SK-N-MC (cell line): ENCODE data around the gene LENG9.

Experiments used
- EZH2 ChIP-seq: fragments of 200-600 bp; sonication (generic); IDR thresholded peaks from one replicate; pipeline ENCODE4 v1.6.1; 2017; ENCODE audit warnings: antibody characterized with exemption
- FOXP2 ChIP-seq: optimal IDR thresholded peaks from 2 replicates; pipeline ENCODE3; 2011; ENCODE audit warnings: mild to moderate bottlenecking, moderate library complexity; ENCODE audit not compliant: insufficient read depth; ENCODE audit errors: extremely low read length, control extremely low read depth
- POLR2AphosphoS5 ChIP-seq: IDR thresholded peaks from 2 replicates; pipeline ENCODE4 v1.6.1; 2012; ENCODE audit warnings: mild to moderate bottlenecking, low read depth, low read length, borderline replicate concordance

DNA sequence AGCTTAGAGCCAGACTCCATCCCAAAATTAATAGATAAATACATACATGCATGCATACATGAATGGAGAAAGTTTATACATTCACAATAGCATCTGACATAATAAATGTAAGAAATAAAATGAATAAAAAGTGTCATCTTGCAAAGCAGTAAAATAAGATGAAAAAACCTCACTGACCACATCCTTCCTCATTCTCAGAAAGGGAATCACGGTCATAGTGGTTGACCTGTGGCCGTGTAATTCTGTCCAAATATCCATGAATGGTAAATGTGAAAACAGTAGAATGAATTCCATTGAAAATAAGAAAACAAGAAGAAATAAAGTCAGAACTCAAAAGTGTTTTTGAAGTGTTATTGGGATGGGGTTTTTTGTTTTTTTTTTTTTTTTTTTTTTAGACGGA, 19.3 kb upstream of the LENG9 start:
- TF ChIP-seq POLR2AphosphoS5: no peak
- no peak for TF ChIP-seq EZH2
- no peak for TF ChIP-seq FOXP2
